ENCODE data around the gene FOS. TPM values are rescaled to one million over a fixed set of nuclear protein-coding genes. Genes with fewer than 3 reads are reported as not detected.
A peak's percentile ranks its signal among the peaks of the same experiment; 100 is the strongest.

Gene FOS
- total and polyA plus RNA-seq, 2 donors (not counting 1 experiment from before 2014, with no cell fraction given) = 103 to 4,077 TPM

- Mint-ChIP-seq H3K4me3 (no peak overlapping the region), H3K4me1 (no peaks in the 10 kb centered on the region), H3K9me3 (ENCODE audit: insufficient read depth) (no peaks in the 10 kb centered on the region), H3K27ac (no peak overlapping the region), H3K27me3 (no peaks in the 10 kb centered on the region)
- no peak overlapping the region for H2AFZ ChIP-seq (ENCODE audit: insufficient read depth, low read depth, low read length, poor library complexity, severe bottlenecking)
- no peak overlapping the region for H3K9ac ChIP-seq (ENCODE audit: low read length)
- H4K20me1 ChIP-seq (ENCODE audit: control insufficient read depth, insufficient read depth, low read length, poor library complexity, severe bottlenecking) = no peaks in the 10 kb centered on the region
- intact Hi-C loops (cut with micrococcal nuclease) = no loop called here
- TF ChIP-seq CTCF (IDR thresholded peaks at IDR 0.05) = no peak
- no peak for TF ChIP-seq EZH2 (IDR thresholded peaks at IDR 0.05; ENCODE audit: borderline replicate concordance, insufficient read depth, low read depth, low read length, poor library complexity, severe bottlenecking)
- ATAC-seq (ENCODE audit: low read depth) (no peak), DNase-seq (no peak)
- H3K9me3 ChIP-seq (ENCODE audit: control extremely low read depth in 1 of 3, control insufficient read depth in 2 of 3, insufficient read depth in 1 of 3, low read length in 2 of 3) = peaks cover 0 to 1% (median 0%) of the 10 kb centered on the region in 3 donors
- ChIA-PET POLR2A (no interaction called here), CTCF (no interaction called here)
- H3K4me1 ChIP-seq (ENCODE audit: control insufficient read depth in 2 of 2, insufficient read depth in 2 of 2, low read length in 2 of 2) = peaks cover 0 to under 1% of the 10 kb centered on the region in 2 donors
- no peak overlapping the region for H3K4me3 ChIP-seq (ENCODE audit: control extremely low read depth in 1 of 5, extremely low read depth in 1 of 5, insufficient read depth in 1 of 5, low read depth in 2 of 5, low read length in 4 of 5)
- no peaks in the 10 kb centered on the region for H3K79me2 ChIP-seq (ENCODE audit: control insufficient read depth, insufficient read depth, low read length)
- WGBS (ENCODE audit: insufficient coverage) = no CpG with 5 or more reads among the region's 6 CpGs
- no peaks in the 10 kb centered on the region for H3K27me3 ChIP-seq (replicated peaks in 1 of 4; ENCODE audit: control extremely low read depth in 1 of 4, control insufficient read depth in 3 of 4, insufficient read depth in 4 of 4, low read length in 3 of 4)
- no peak overlapping the region for H3K4me2 ChIP-seq (replicated peaks; ENCODE audit: low read depth, low read length, poor library complexity, severe bottlenecking)
- no peak overlapping the region for H3K27ac ChIP-seq (ENCODE audit: low read length in 2 of 2)
- H3K36me3 ChIP-seq (replicated peaks in 1 of 2; ENCODE audit: control extremely low read depth in 1 of 2, control insufficient read depth in 1 of 2, extremely low read depth in 1 of 2, insufficient read depth in 2 of 2, low read length in 1 of 2) = no peaks in the 10 kb centered on the region
Observed at GRCh38 chr14:75236467-75236866, 42.2 kb upstream of the FOS start.

GRCh38 chr14:75236901-75237419, 41.7 kb upstream of the FOS start:
- TF ChIP-seq CTCF (IDR thresholded peaks at IDR 0.05) = no peak
- TF ChIP-seq EZH2 (IDR thresholded peaks at IDR 0.05; ENCODE audit: borderline replicate concordance, insufficient read depth, low read depth, low read length, poor library complexity, severe bottlenecking) = no peak
- Histone ChIP-seq H3K4me1 (ENCODE audit: control insufficient read depth in 2 of 2, insufficient read depth in 2 of 2, low read length in 2 of 2) (no peaks in the 10 kb centered on the region), H3K4me2 (replicated peaks; ENCODE audit: low read depth, low read length, poor library complexity, severe bottlenecking) (no peak overlapping the region), H3K27me3 (replicated peaks in 1 of 4; ENCODE audit: control extremely low read depth in 1 of 4, control insufficient read depth in 3 of 4, insufficient read depth in 4 of 4, low read length in 3 of 4) (no peaks in the 10 kb centered on the region), H3K79me2 (ENCODE audit: control insufficient read depth, insufficient read depth, low read length) (no peaks in the 10 kb centered on the region), H3K9me3 (ENCODE audit: control extremely low read depth in 1 of 3, control insufficient read depth in 2 of 3, insufficient read depth in 1 of 3, low read length in 2 of 3) (peaks cover 0 to 1% (median 0%) of the 10 kb centered on the region in 3 donors), H3K27ac (ENCODE audit: low read length in 2 of 2) (no peak overlapping the region), H3K36me3 (replicated peaks in 1 of 2; ENCODE audit: control extremely low read depth in 1 of 2, control insufficient read depth in 1 of 2, extremely low read depth in 1 of 2, insufficient read depth in 2 of 2, low read length in 1 of 2) (no peaks in the 10 kb centered on the region), H2AFZ (ENCODE audit: insufficient read depth, low read depth, low read length, poor library complexity, severe bottlenecking) (peak overlapping the region; percentile 44), H3K4me3 (ENCODE audit: control extremely low read depth in 1 of 5, extremely low read depth in 1 of 5, insufficient read depth in 1 of 5, low read depth in 2 of 5, low read length in 4 of 5) (no peak overlapping the region), H3K9ac (ENCODE audit: low read length) (no peak overlapping the region), H4K20me1 (ENCODE audit: control insufficient read depth, insufficient read depth, low read length, poor library complexity, severe bottlenecking) (no peaks in the 10 kb centered on the region)
- Mint-ChIP-seq H3K4me3 (no peak overlapping the region), H3K9me3 (ENCODE audit: insufficient read depth) (no peaks in the 10 kb centered on the region), H3K27ac (no peak overlapping the region), H3K27me3 (no peaks in the 10 kb centered on the region), H3K4me1 (no peaks in the 10 kb centered on the region)
- CTCF ChIA-PET = no interaction called here
- intact Hi-C loops (cut with micrococcal nuclease) = no loop called here
- ATAC-seq (ENCODE audit: low read depth) = no peak
- POLR2A ChIA-PET = no interaction called here
- WGBS (ENCODE audit: insufficient coverage) = 100% methylated on average over 1 of the region's 9 CpGs
- no peak for DNase-seq
